Endothelial cell of umbilical vein (primary cell): ENCODE data around the gene TNFSF10. TPM values are rescaled to one million over a fixed set of nuclear protein-coding genes. Genes with fewer than 3 reads are reported as not detected.

Experiments
- BruUV-seq: library from RNA; stranded (reverse); fragments of 400-500 nt; replicated peaks from 2 replicates; lab custom pipeline; 2021; lab: Mats Ljungman, UMichigan
- CTCF ChIA-PET: fragments of 300-600, 350-600 bp; sonication (Branson Sonifier 250); formaldehyde crosslinking; loops from one replicate; lab custom pipeline; 2021; ENCODE audit warnings: antibody characterized with exemption, inconsistent platforms; lab: Charles Lee
- POLR2A ChIA-PET: fragments of 300-600, 350-600 bp; sonication (Branson Sonifier 250); formaldehyde crosslinking; loops from one replicate; lab custom pipeline; 2021; ENCODE audit warnings: antibody characterized with exemption, inconsistent platforms; lab: Charles Lee
- DNase-seq: peaks from one replicate; pipeline ENCODE4 v3.0.0-alpha.2; 2011; ENCODE audit warnings: low read depth, low spot score
- FAIRE-seq: peaks from 2 replicates; lab custom pipeline; 2011; peaks lifted over from hg19 to GRCh38; lab: Jason Lieb, UNC
- H2AFZ ChIP-seq: 2 replicates; pipeline ENCODE4 v1.6.0; 2012; ENCODE audit warnings: low read depth, low read length, control low read depth, inconsistent platforms
- H3K27ac ChIP-seq: 2 replicates; pipeline ENCODE4 v1.5.1; 2011; ENCODE audit warnings: low read depth, mild to moderate bottlenecking, control low read depth, low read length, moderate library complexity; ENCODE audit not compliant: insufficient read depth
- H3K27me3 ChIP-seq, 2 experiments: 2 replicates each; pipeline versions ENCODE4 v1.6.0 to v1.6.1; 2011; ENCODE audit warnings: low read length in 2 of 2, mixed read lengths in 1 of 2; ENCODE audit not compliant: control insufficient read depth in 2 of 2, insufficient read depth in 2 of 2
- H3K36me3 ChIP-seq, 2 experiments: 2 replicates in 1 of 2; 3 replicates in 1 of 2; pipeline ENCODE4 v1.5.1; 2011; ENCODE audit warnings: low read length in 2 of 2, mild to moderate bottlenecking in 1 of 2, moderate library complexity in 1 of 2; ENCODE audit not compliant: control insufficient read depth in 2 of 2, insufficient read depth in 2 of 2; ENCODE audit errors: extremely low read depth in 1 of 2
- H3K4me1 ChIP-seq: 3 replicates; pipeline ENCODE4 v1.5.1; 2011; ENCODE audit warnings: mild to moderate bottlenecking, low read length; ENCODE audit not compliant: control insufficient read depth, insufficient read depth; ENCODE audit errors: extremely low read depth
- H3K4me2 ChIP-seq: 2 replicates; pipeline ENCODE4 v1.6.1; 2011; ENCODE audit warnings: low read length, control low read depth, mixed read lengths; ENCODE audit not compliant: insufficient read depth
- H3K4me3 ChIP-seq, 3 experiments: fragments of 200-600 bp in 1 of 3; sonication (generic), shearing (Covaris generic) in 1 of 3; replicated peaks in 1 of 3; 2 replicates each; pipeline ENCODE4 v1.5.1; 2011 to 2016; ENCODE audit warnings: control low read depth in 3 of 3, low read length in 3 of 3, mild to moderate bottlenecking in 2 of 3, inconsistent platforms in 1 of 3, low read depth in 1 of 3, moderate library complexity in 1 of 3; ENCODE audit not compliant: insufficient read depth in 1 of 3
- H3K79me2 ChIP-seq: 2 replicates; pipeline ENCODE4 v1.6.0; 2012; ENCODE audit warnings: low read length, inconsistent platforms; ENCODE audit not compliant: control insufficient read depth, insufficient read depth
- H3K9ac ChIP-seq: replicated peaks from 2 replicates; pipeline ENCODE3; 2011; ENCODE audit warnings: low read length, control low read depth; ENCODE audit not compliant: insufficient read depth; ENCODE audit errors: extremely low read depth
- H3K9me1 ChIP-seq: replicated peaks from 3 replicates; pipeline ENCODE4 v1.6.0; 2011; ENCODE audit warnings: mild to moderate bottlenecking, low read length; ENCODE audit not compliant: control insufficient read depth, insufficient read depth; ENCODE audit errors: extremely low read depth
- H3K9me3 ChIP-seq: replicated peaks from 2 replicates; pipeline ENCODE4 v1.5.1; 2012; ENCODE audit warnings: low read length, inconsistent platforms; ENCODE audit not compliant: control insufficient read depth, insufficient read depth
- H4K20me1 ChIP-seq: replicated peaks from 2 replicates; pipeline ENCODE3; 2011; ENCODE audit warnings: mild to moderate bottlenecking, low read length; ENCODE audit not compliant: control insufficient read depth, insufficient read depth; ENCODE audit errors: extremely low read depth
- EZH2 ChIP-seq: IDR thresholded peaks from 2 replicates; pipeline ENCODE4 v1.6.1; 2012; ENCODE audit warnings: borderline replicate concordance, low read depth, mild to moderate bottlenecking, moderate library complexity, low read length, inconsistent platforms; ENCODE audit not compliant: severe bottlenecking
- FOS ChIP-seq: IDR thresholded peaks from 2 replicates; pipeline ENCODE4 v1.6.1; 2011; ENCODE audit warnings: mild to moderate bottlenecking, low read length, moderate library complexity, borderline replicate concordance; ENCODE audit not compliant: insufficient read depth
- GATA2 ChIP-seq: IDR thresholded peaks from 2 replicates; pipeline ENCODE4 v1.7.0; 2011; ENCODE audit warnings: low read depth, mild to moderate bottlenecking, moderate library complexity, mixed read lengths, low read length; ENCODE audit not compliant: insufficient read length, insufficient read depth
- JUN ChIP-seq: IDR thresholded peaks from 2 replicates; pipeline ENCODE4 v1.6.1; 2011; ENCODE audit warnings: borderline replicate concordance, low read depth; ENCODE audit not compliant: insufficient read length, insufficient read depth
- MYC ChIP-seq: IDR thresholded peaks from one replicate; pipeline ENCODE4 v1.6.1; 2011; ENCODE audit warnings: mild to moderate bottlenecking, low read depth, low read length
- POLR2A ChIP-seq: IDR thresholded peaks from 2 replicates; pipeline ENCODE4 v1.6.1; 2012; ENCODE audit warnings: low read depth, mild to moderate bottlenecking, control low read depth, low read length
- POLR2AphosphoS5 ChIP-seq: IDR thresholded peaks from 2 replicates; pipeline ENCODE4 v1.6.1; 2012; ENCODE audit warnings: low read depth, mild to moderate bottlenecking, control low read depth, low read length, moderate library complexity; ENCODE audit not compliant: insufficient read depth
- dilution Hi-C: fragments of 300-500 bp; cut with MboI; formaldehyde crosslinking; loops from one replicate; pipeline ENCODE4 v1.15.0; 2019; ENCODE audit warnings: low sequenced_read_pairs; ENCODE audit not compliant: extremely low pct_ligation_motif_present
- intact Hi-C: fragments of 100-400 bp; cut with micrococcal nuclease; formaldehyde crosslinking; loops from one replicate; pipeline ENCODE4 v1.10.0; 2022
- polyA plus RNA-seq, 4 experiments: library from polyadenylated mRNA; depleted of rRNA in 3 of 4; stranded (reverse) in 3 of 4; unstranded in 1 of 4; fragments of >200 nt; gene quantifications; 2 replicates each; pipeline versions ENCODE4 v1.2.1 to v1.2.3, GENCODE V29; 2011 to 2012; ENCODE audit warnings: missing spikeins in 1 of 4
- total RNA-seq: library from RNA; stranded (reverse); gene quantifications from 2 replicates; pipeline ENCODE4 v1.2.3, GENCODE V29; 2021
- TF ChIP-seq, protein P1 (sequence below), 2 donors: IDR thresholded peaks; 1 replicate in 1 of 2; 2 replicates in 1 of 2; pipeline ENCODE4 v1.5.1; 2011; ENCODE audit warnings: low read length in 2 of 2, mild to moderate bottlenecking in 2 of 2, moderate library complexity in 2 of 2, control low read depth in 1 of 2, inconsistent platforms in 1 of 2, low read depth in 1 of 2; ENCODE audit not compliant: insufficient read depth in 1 of 2; ENCODE audit errors: extremely low read depth in 1 of 2
- TF ChIP-seq, protein P2 (sequence below): IDR thresholded peaks from 2 replicates; pipeline ENCODE4 v1.6.1; 2011; ENCODE audit not compliant: insufficient read depth, insufficient read length

The TNFSF10 gene
- total and polyA plus RNA-seq, 2 donors (not counting 3 experiments of a cell fraction or from before 2014, with no cell fraction given): 31.2 to 55.0 TPM

DNA sequence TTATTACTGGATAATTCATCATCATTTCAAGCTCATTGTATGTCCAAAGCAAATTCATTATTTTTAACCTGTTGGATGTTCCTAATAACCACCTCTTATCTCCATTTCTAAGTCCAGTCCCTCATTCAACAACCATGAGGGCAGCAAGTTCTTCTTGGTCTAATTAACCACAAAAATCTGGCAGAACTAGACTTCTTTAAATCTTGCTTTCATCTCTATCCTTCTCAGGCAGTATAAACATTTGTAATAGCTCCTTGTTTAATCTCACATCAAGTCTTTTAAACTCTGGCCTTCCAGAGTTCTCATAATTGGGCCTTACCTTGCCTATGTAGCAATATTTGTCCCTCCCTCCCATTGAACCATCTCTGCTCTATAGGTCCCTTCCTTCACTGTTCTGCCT, 57.9 kb downstream of the TNFSF10 start:
- no peak overlapping the region for H3K4me3 ChIP-seq
- no peak overlapping the region for H3K9ac ChIP-seq
- TF ChIP-seq, protein P1, sequence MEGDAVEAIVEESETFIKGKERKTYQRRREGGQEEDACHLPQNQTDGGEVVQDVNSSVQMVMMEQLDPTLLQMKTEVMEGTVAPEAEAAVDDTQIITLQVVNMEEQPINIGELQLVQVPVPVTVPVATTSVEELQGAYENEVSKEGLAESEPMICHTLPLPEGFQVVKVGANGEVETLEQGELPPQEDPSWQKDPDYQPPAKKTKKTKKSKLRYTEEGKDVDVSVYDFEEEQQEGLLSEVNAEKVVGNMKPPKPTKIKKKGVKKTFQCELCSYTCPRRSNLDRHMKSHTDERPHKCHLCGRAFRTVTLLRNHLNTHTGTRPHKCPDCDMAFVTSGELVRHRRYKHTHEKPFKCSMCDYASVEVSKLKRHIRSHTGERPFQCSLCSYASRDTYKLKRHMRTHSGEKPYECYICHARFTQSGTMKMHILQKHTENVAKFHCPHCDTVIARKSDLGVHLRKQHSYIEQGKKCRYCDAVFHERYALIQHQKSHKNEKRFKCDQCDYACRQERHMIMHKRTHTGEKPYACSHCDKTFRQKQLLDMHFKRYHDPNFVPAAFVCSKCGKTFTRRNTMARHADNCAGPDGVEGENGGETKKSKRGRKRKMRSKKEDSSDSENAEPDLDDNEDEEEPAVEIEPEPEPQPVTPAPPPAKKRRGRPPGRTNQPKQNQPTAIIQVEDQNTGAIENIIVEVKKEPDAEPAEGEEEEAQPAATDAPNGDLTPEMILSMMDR (IDR thresholded peaks at IDR 0.05; ENCODE audit: extremely low read depth in 1 of 2, insufficient read depth in 1 of 2, low read depth in 1 of 2, low read length in 2 of 2): no peak
- no peak for TF ChIP-seq GATA2
- TF ChIP-seq FOS: no peak
- TF ChIP-seq, protein P2, sequence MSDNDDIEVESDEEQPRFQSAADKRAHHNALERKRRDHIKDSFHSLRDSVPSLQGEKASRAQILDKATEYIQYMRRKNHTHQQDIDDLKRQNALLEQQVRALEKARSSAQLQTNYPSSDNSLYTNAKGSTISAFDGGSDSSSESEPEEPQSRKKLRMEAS: no peak
- TF ChIP-seq JUN: no peak
- no peak for TF ChIP-seq POLR2A
- TF ChIP-seq EZH2: no peak
- TF ChIP-seq MYC: no peak
- no peak for TF ChIP-seq POLR2AphosphoS5
- H4K20me1 ChIP-seq: no peaks in the 10 kb centered on the region
- H3K9me3 ChIP-seq: no peaks in the 10 kb centered on the region
- peaks cover 20% of the 10 kb centered on the region for H3K4me1 ChIP-seq
- H3K9me1 ChIP-seq: no peaks in the 10 kb centered on the region
- no peak overlapping the region for H2AFZ ChIP-seq
- no peak for DNase-seq
- intact Hi-C loops (no loop called here), dilution Hi-C loops (no loop called here)
- H3K27me3 ChIP-seq: no peaks in the 10 kb centered on the region
- H3K79me2 ChIP-seq: no peaks in the 10 kb centered on the region
- CTCF ChIA-PET: interaction anchor here (1.3 kb wide), 1 partner anchor 29 kb away, joined by 3 read pairs; no protein-coding TSS in a partner anchor
- FAIRE-seq: no peak
- no peaks in the 10 kb centered on the region for H3K36me3 ChIP-seq
- no peak overlapping the region for H3K27ac ChIP-seq
- no TSS peak for BruUV-seq
- POLR2A ChIA-PET: no interaction called here
- no peak overlapping the region for H3K4me2 ChIP-seq
